ENCODE results near the gene NELL2.
"Not testable (repeated sequence)": the region's sequence is repeated elsewhere in the genome, so short reads cannot be mapped to it uniquely, and the experiment has no call there.

The NELL2 gene

GRCh38 chr12:44915958-44916357 is 39.8 kb upstream of the NELL2 start:
- no peaks in the 10 kb centered on the region for H3K4me1 ChIP-seq (ENCODE audit: control insufficient read depth, low read length)
- H3F3A ChIP-seq (ENCODE audit: control insufficient read depth, insufficient read depth): no peaks in the 10 kb centered on the region
- no peaks in the 10 kb centered on the region for H3K9me2 ChIP-seq (replicated peaks; ENCODE audit: control insufficient read depth, low read length)
- H3K9me3 ChIP-seq (ENCODE audit: control insufficient read depth, insufficient read depth, low read length): no peaks in the 10 kb centered on the region
- no peaks in the 10 kb centered on the region for H3K36me3 ChIP-seq (ENCODE audit: control insufficient read depth, low read length)
- no peaks in the 10 kb centered on the region for H4K20me1 ChIP-seq (ENCODE audit: control insufficient read depth, insufficient read depth, low read depth, low read length)
- H3K79me2 ChIP-seq (ENCODE audit: control insufficient read depth, low read length): no peaks in the 10 kb centered on the region
- no peak overlapping the region for H3K4me2 ChIP-seq (ENCODE audit: low read length)
- no peaks in the 10 kb centered on the region for H3K27me3 ChIP-seq (ENCODE audit: control insufficient read depth, low read length)
- no peak overlapping the region for H3K27ac ChIP-seq (ENCODE audit: low read depth, low read length)
- H3K4me3 ChIP-seq (ENCODE audit: low read length): no peak overlapping the region
- TF ChIP-seq EZH2phosphoT487 (IDR thresholded peaks at IDR 0.05; ENCODE audit: borderline replicate concordance, low read length): no peak
- no peak for TF ChIP-seq CTCF (IDR thresholded peaks at IDR 0.05; ENCODE audit: low read depth, low read length, poor library complexity, severe bottlenecking)

DNA sequence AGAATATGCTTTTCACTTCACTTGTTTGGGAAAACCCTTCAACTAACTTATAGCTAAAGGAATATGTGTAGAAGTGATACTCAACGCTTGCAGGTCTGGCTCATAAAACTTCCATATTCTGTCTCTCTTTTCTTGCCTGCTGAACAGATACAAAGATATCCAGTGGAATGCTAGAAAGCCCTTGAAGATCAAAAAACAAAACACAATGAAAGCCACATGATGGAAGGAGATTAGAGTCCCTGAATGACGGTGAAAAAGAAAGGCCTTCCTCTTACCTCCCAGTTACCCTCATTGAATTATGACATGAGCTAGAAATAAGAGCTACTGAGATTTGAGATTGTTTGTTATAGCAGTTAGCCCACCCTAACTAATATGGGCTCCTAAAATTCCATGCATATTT is 28.2 kb upstream of the NELL2 start:
- Histone ChIP-seq H3F3A (ENCODE audit: control insufficient read depth, insufficient read depth) (no peaks in the 10 kb centered on the region), H3K27ac (ENCODE audit: low read depth, low read length) (no peak overlapping the region), H3K4me2 (ENCODE audit: low read length) (no peak overlapping the region), H3K27me3 (ENCODE audit: control insufficient read depth, low read length) (no peaks in the 10 kb centered on the region), H3K9me2 (replicated peaks; ENCODE audit: control insufficient read depth, low read length) (no peaks in the 10 kb centered on the region), H3K4me1 (ENCODE audit: control insufficient read depth, low read length) (no peaks in the 10 kb centered on the region), H3K79me2 (ENCODE audit: control insufficient read depth, low read length) (no peaks in the 10 kb centered on the region), H3K36me3 (ENCODE audit: control insufficient read depth, low read length) (no peaks in the 10 kb centered on the region), H3K9me3 (ENCODE audit: control insufficient read depth, insufficient read depth, low read length) (no peaks in the 10 kb centered on the region), H4K20me1 (ENCODE audit: control insufficient read depth, insufficient read depth, low read depth, low read length) (no peaks in the 10 kb centered on the region), H3K4me3 (ENCODE audit: low read length) (no peak overlapping the region)
- TF ChIP-seq CTCF (IDR thresholded peaks at IDR 0.05; ENCODE audit: low read depth, low read length, poor library complexity, severe bottlenecking) (no peak), EZH2phosphoT487 (IDR thresholded peaks at IDR 0.05; ENCODE audit: borderline replicate concordance, low read length) (no peak)

DNA sequence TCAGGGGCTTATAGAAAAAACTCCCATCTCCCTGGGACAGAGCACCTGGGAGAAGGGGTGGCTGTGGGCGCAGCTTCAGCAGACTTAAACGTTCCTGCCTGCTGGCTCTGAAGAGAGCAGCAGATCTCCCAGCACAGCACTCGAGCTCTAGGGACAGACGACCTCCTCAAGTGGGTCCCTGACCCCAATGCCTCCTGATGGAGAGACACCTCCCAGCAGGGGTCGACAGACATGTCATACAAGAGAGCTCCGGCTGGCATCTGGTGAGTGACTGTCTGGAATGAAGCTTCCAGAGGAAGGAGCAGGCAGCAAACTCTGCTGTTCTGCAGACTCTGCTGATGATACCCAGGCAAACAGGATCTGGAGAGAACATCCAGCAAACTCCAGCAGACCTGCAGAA is 22.0 kb upstream of the NELL2 start:
- H3K9me2 ChIP-seq (replicated peaks; ENCODE audit: control insufficient read depth, low read length); H3K79me2 ChIP-seq (ENCODE audit: control insufficient read depth, low read length); H3K36me3 ChIP-seq (ENCODE audit: control insufficient read depth, low read length); H3K4me2 ChIP-seq (ENCODE audit: low read length); H3K9me3 ChIP-seq (ENCODE audit: control insufficient read depth, insufficient read depth, low read length); H4K20me1 ChIP-seq (ENCODE audit: control insufficient read depth, insufficient read depth, low read depth, low read length); H3K27ac ChIP-seq (ENCODE audit: low read depth, low read length); H3K4me3 ChIP-seq (ENCODE audit: low read length); H3F3A ChIP-seq (ENCODE audit: control insufficient read depth, insufficient read depth); H3K4me1 ChIP-seq (ENCODE audit: control insufficient read depth, low read length); H3K27me3 ChIP-seq (ENCODE audit: control insufficient read depth, low read length): not testable (repeated sequence)

GRCh38 chr12:44889926-44890325 is 13.8 kb upstream of the NELL2 start:
- Histone ChIP-seq H3K9me3 (ENCODE audit: control insufficient read depth, insufficient read depth, low read length) (no peaks in the 10 kb centered on the region), H3K4me2 (ENCODE audit: low read length) (no peak overlapping the region), H3F3A (ENCODE audit: control insufficient read depth, insufficient read depth) (no peaks in the 10 kb centered on the region), H3K36me3 (ENCODE audit: control insufficient read depth, low read length) (no peaks in the 10 kb centered on the region), H3K27me3 (ENCODE audit: control insufficient read depth, low read length) (no peaks in the 10 kb centered on the region), H3K9me2 (replicated peaks; ENCODE audit: control insufficient read depth, low read length) (no peaks in the 10 kb centered on the region), H3K4me1 (ENCODE audit: control insufficient read depth, low read length) (no peaks in the 10 kb centered on the region), H3K27ac (ENCODE audit: low read depth, low read length) (no peak overlapping the region), H3K4me3 (ENCODE audit: low read length) (no peak overlapping the region), H3K79me2 (ENCODE audit: control insufficient read depth, low read length) (no peaks in the 10 kb centered on the region), H4K20me1 (ENCODE audit: control insufficient read depth, insufficient read depth, low read depth, low read length) (no peaks in the 10 kb centered on the region)
- no peak for TF ChIP-seq CTCF (IDR thresholded peaks at IDR 0.05; ENCODE audit: low read depth, low read length, poor library complexity, severe bottlenecking)
- TF ChIP-seq EZH2phosphoT487 (IDR thresholded peaks at IDR 0.05; ENCODE audit: borderline replicate concordance, low read length): no peak

All from DOHH2 (cell line).